WTC11 (cell line): ENCODE results near the gene CLIP3. TPM values are rescaled to one million over a fixed set of nuclear protein-coding genes. Genes with fewer than 3 reads are reported as not detected.

ENCODE experiments used
- ATAC-seq: fragments of 200-7000 bp; cut with Tn5 transposase; 2 replicates; pipeline ENCODE4 v1.10.0; 2021; ENCODE audit warnings: mild to moderate bottlenecking, moderate library complexity
- CTCF ChIA-PET: fragments of 300-600 bp; sonication (Branson Sonifier 250); formaldehyde crosslinking; loops from one replicate; lab custom pipeline; 2021; ENCODE audit warnings: antibody characterized with exemption; lab: Charles Lee
- POLR2A ChIA-PET: fragments of 350-600 bp; sonication (Branson Sonifier 250); formaldehyde crosslinking; loops from one replicate; lab custom pipeline; 2021; ENCODE audit warnings: antibody characterized with exemption; lab: Charles Lee
- DNase-seq: peaks from one replicate; pipeline ENCODE4 v3.0.0; 2021; ENCODE audit warnings: low spot score
- H3K27ac Mint-ChIP-seq: 2 replicates; pipeline ENCODE4 v1.8.0; 2021; ENCODE audit warnings: mixed read lengths
- H3K27me3 Mint-ChIP-seq: 2 replicates; pipeline ENCODE4 v1.8.0; 2021; ENCODE audit warnings: low read depth, mild to moderate bottlenecking, moderate library complexity, mixed read lengths
- H3K36me3 Mint-ChIP-seq: 2 replicates; pipeline ENCODE4 v1.8.0; 2021; ENCODE audit warnings: mixed read lengths
- H3K4me1 Mint-ChIP-seq: 2 replicates; pipeline ENCODE4 v1.8.0; 2022; ENCODE audit warnings: mixed read lengths
- H3K4me3 Mint-ChIP-seq: 2 replicates; pipeline ENCODE4 v1.8.0; 2021; ENCODE audit warnings: mild to moderate bottlenecking, moderate library complexity, mixed read lengths
- H3K9me3 Mint-ChIP-seq: 2 replicates; pipeline ENCODE4 v1.8.0; 2021; ENCODE audit warnings: mixed read lengths
- CBFB ChIP-seq: sonication (generic); formaldehyde crosslinking; IDR thresholded peaks from 2 replicates; pipeline ENCODE4 v1.8.1; 2022; ENCODE audit warnings: mild to moderate bottlenecking, low read depth, missing genetic modification reagents
- ELF4 ChIP-seq: sonication (generic); formaldehyde crosslinking; IDR thresholded peaks from 2 replicates; pipeline ENCODE4 v1.8.1; 2022; ENCODE audit warnings: low read depth, mild to moderate bottlenecking, moderate library complexity, missing genetic modification reagents
- FOXP1 ChIP-seq: sonication (generic); formaldehyde crosslinking; IDR thresholded peaks from 2 replicates; pipeline ENCODE4 v1.8.0; 2022; ENCODE audit warnings: missing genetic modification reagents, mild to moderate bottlenecking, moderate library complexity, borderline replicate concordance
- GABPB1 ChIP-seq: sonication (generic); formaldehyde crosslinking; IDR thresholded peaks from 2 replicates; pipeline ENCODE4 v1.8.1; 2023; ENCODE audit warnings: mild to moderate bottlenecking, missing genetic modification reagents
- GTF2I ChIP-seq: fragments of 250-450 bp; sonication (Bioruptor Pico); conservative IDR thresholded peaks from 2 replicates; pipeline ENCODE4 v1.4.0; 2021; ENCODE audit warnings: mild to moderate bottlenecking
- HMGA2 ChIP-seq: fragments of 250-450 bp; sonication (Bioruptor Pico); IDR thresholded peaks from 2 replicates; pipeline ENCODE4 v1.4.0; 2021; ENCODE audit warnings: mild to moderate bottlenecking, moderate library complexity
- IRF2 ChIP-seq: sonication (generic); formaldehyde crosslinking; IDR thresholded peaks from 2 replicates; pipeline ENCODE4 v1.8.0; 2022; ENCODE audit warnings: low read depth, missing genetic modification reagents, borderline replicate concordance
- MYBL2 ChIP-seq: sonication (generic); formaldehyde crosslinking; IDR thresholded peaks from 2 replicates; pipeline ENCODE4 v1.8.1; 2023; ENCODE audit warnings: mild to moderate bottlenecking, moderate library complexity, missing genetic modification reagents
- NFATC4 ChIP-seq: fragments of 250-450 bp; sonication (Bioruptor Pico); IDR thresholded peaks from 2 replicates; pipeline ENCODE4 v1.9.0; 2021; ENCODE audit warnings: mild to moderate bottlenecking
- NFYB ChIP-seq: sonication (generic); formaldehyde crosslinking; conservative IDR thresholded peaks from 2 replicates; pipeline ENCODE4 v1.8.0; 2022; ENCODE audit warnings: low read depth, missing genetic modification reagents
- NR3C1 ChIP-seq: sonication (generic); formaldehyde crosslinking; conservative IDR thresholded peaks from 2 replicates; pipeline ENCODE4 v1.8.1; 2023; ENCODE audit warnings: low read depth, mild to moderate bottlenecking, missing genetic modification reagents
- RORB ChIP-seq: fragments of 250-450 bp; sonication (Bioruptor Pico); IDR thresholded peaks from 2 replicates; pipeline ENCODE4 v1.9.0; 2021; ENCODE audit warnings: mild to moderate bottlenecking
- ZNF121 ChIP-seq: sonication (generic); formaldehyde crosslinking; IDR thresholded peaks from 2 replicates; pipeline ENCODE4 v1.8.0; 2023; ENCODE audit warnings: missing genetic modification reagents
- ZNF232 ChIP-seq: sonication (generic); formaldehyde crosslinking; IDR thresholded peaks from 2 replicates; pipeline ENCODE4 v1.8.0; 2022; ENCODE audit warnings: mild to moderate bottlenecking, missing genetic modification reagents
- ZNF317 ChIP-seq: sonication (generic); formaldehyde crosslinking; IDR thresholded peaks from 2 replicates; pipeline ENCODE4 v1.8.1; 2023; ENCODE audit warnings: low read depth, mild to moderate bottlenecking, moderate library complexity, missing genetic modification reagents, borderline replicate concordance
- ZNF416 ChIP-seq: fragments of 250-450 bp; sonication (Bioruptor Pico); IDR thresholded peaks from 2 replicates; pipeline ENCODE4 v1.9.0; 2021; ENCODE audit warnings: mild to moderate bottlenecking, inconsistent platforms
- ZNF423 ChIP-seq: fragments of 250-450 bp; sonication (Bioruptor Pico); IDR thresholded peaks from 2 replicates; pipeline ENCODE4 v2.1.2; 2022; ENCODE audit warnings: mild to moderate bottlenecking, moderate library complexity
- total RNA-seq: library from RNA; stranded (reverse); gene quantifications from 3 replicates; pipeline ENCODE4 v1.2.3, GENCODE V29; 2021
- TF ChIP-seq, protein P1 (sequence below): sonication (generic); formaldehyde crosslinking; IDR thresholded peaks from 2 replicates; pipeline ENCODE4 v1.8.1; 2023; ENCODE audit warnings: mild to moderate bottlenecking, moderate library complexity, missing genetic modification reagents
- TF ChIP-seq, protein P2 (sequence below): fragments of 250-450 bp; sonication (Bioruptor Pico); IDR thresholded peaks from 2 replicates; pipeline ENCODE4 v2.1.2; 2022; ENCODE audit warnings: mild to moderate bottlenecking, moderate library complexity
- TF ChIP-seq, protein P3 (sequence below): sonication (generic); formaldehyde crosslinking; IDR thresholded peaks from 2 replicates; pipeline ENCODE4 v1.8.0; 2022; ENCODE audit warnings: mild to moderate bottlenecking, missing genetic modification reagents
- TF ChIP-seq, protein P4 (sequence below): fragments of 250-450 bp; sonication (Bioruptor Pico); IDR thresholded peaks from 2 replicates; pipeline ENCODE4 v1.9.0; 2021; ENCODE audit warnings: mild to moderate bottlenecking
- TF ChIP-seq, protein P5 (sequence below): fragments of 250-450 bp; sonication (Bioruptor Pico); conservative IDR thresholded peaks from 2 replicates; pipeline ENCODE4 v1.9.0; 2021; ENCODE audit warnings: mild to moderate bottlenecking
- TF ChIP-seq, protein P6 (sequence below): sonication (generic); formaldehyde crosslinking; IDR thresholded peaks from 2 replicates; pipeline ENCODE4 v1.8.0; 2023; ENCODE audit warnings: mild to moderate bottlenecking, missing genetic modification reagents

CLIP3 gene
- total RNA-seq, 1 experiment from 2014 or later: 16.2 TPM

DNA sequence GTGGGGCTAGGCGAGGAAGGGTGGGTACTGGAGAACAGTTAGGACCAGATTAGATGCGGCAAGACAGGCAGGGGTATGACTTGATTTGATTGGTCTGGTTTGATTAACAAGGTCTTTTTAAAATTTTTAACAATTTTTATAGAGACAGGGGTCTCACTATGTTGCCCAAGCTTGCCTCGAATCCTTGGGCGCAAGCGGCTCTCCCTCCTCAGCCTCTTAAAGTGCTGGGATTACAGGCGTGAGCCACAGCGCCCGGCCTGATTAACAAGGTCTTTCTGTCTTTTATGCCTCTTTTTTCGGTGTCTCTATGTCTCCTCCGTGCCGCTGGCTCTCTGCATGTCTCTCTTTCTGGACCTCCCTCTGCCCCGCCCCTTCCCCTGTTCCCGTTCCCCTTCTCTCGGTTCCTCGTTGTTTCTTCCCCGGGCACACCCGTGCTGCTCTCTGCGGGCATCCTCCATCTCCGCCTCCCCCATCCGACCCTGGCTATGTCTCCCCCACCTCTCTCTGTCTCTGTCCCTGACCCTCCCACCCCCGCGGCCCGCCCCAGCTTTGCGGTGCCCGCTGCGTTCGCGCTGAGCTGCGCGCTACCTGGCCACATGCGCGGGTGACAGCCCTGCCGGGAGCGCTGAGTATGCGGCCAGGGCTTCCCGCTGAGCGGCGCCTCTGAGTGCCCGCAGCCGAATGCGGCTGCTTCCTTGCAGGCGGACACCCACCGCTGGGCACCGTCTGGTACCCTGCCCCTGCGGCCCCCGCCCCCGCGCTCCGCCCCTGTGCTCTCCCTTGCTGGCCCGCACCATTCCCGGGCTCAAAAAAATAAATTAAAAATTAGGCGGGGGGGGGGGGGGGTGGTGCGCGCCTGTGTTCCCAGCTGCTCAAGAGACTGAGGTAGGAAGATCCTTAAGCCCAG, 45.8 kb downstream of the CLIP3 start:
- CTCF ChIA-PET: interaction anchor here (0.6 to 1.2 kb wide), 4 partner anchors 10 to 64 kb away, joined by 3 to 6 read pairs (median 4); partner anchors contain the start of gene SYNE4
- no peak overlapping the region for H3K27ac Mint-ChIP-seq
- H3K4me3 Mint-ChIP-seq: peak overlapping the region; percentile 83
- H3K27me3 Mint-ChIP-seq: peaks cover 66% of the 10 kb centered on the region
- H3K9me3 Mint-ChIP-seq: peaks cover 5% of the 10 kb centered on the region; the same call in 1 of the 2 replicates
- peaks cover 3% of the 10 kb centered on the region; the same call in 1 of the 2 replicates for H3K4me1 Mint-ChIP-seq
- peak; percentile 61 for DNase-seq
- TF ChIP-seq GTF2I (CRISPR knock-in tag) (no peak), ZNF423 (CRISPR knock-in tag) (peak; percentile 44; the same call in 1 of the 2 replicates), ZNF121 (CRISPR knock-in tag) (0 out of 2 replicates have a peak, but pooled peaks have one; percentile 40), FOXP1 (no peak)
- TF ChIP-seq, protein P1, sequence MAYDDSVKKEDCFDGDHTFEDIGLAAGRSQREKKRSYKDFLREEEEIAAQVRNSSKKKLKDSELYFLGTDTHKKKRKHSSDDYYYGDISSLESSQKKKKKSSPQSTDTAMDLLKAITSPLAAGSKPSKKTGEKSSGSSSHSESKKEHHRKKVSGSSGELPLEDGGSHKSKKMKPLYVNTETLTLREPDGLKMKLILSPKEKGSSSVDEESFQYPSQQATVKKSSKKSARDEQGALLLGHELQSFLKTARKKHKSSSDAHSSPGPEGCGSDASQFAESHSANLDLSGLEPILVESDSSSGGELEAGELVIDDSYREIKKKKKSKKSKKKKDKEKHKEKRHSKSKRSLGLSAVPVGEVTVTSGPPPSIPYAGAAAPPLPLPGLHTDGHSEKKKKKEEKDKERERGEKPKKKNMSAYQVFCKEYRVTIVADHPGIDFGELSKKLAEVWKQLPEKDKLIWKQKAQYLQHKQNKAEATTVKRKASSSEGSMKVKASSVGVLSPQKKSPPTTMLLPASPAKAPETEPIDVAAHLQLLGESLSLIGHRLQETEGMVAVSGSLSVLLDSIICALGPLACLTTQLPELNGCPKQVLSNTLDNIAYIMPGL (CRISPR knock-in tag): 0 out of 2 replicates have a peak, but pooled peaks have one; percentile 23
- TF ChIP-seq, all 79 proteins: peak for 3
- H3K36me3 Mint-ChIP-seq: no peaks in the 10 kb centered on the region
- POLR2A ChIA-PET: interaction anchor here (0.6 kb wide), 1 partner anchor 117 kb away, joined by 3 read pairs; no protein-coding TSS in a partner anchor
- ATAC-seq: peak; percentile 90

DNA sequence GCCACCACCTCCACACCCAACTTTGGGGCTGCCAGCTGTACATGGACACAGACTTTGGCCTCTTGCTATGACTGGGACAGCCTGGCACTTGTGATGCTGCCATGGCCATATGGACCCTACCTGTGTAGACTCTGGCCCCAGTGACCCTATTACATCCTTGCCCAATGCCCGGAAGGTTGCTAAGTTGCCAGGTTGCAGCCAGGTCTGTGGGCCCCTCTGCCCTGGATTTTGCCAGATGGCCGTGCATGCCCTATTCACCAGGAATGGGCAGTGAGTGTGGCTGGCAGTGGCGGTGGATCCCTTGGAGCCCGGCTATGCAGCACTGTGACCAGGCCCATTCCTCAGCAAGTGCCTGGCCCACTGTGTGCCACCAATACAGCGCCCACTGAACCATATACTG, 46.6 kb downstream of the CLIP3 start:
- peaks cover 5% of the 10 kb centered on the region; the same call in 1 of the 2 replicates for H3K9me3 Mint-ChIP-seq
- H3K27ac Mint-ChIP-seq: no peak overlapping the region
- peaks cover 73% of the 10 kb centered on the region for H3K27me3 Mint-ChIP-seq
- ChIA-PET CTCF (no interaction called here), POLR2A (no interaction called here)
- ATAC-seq (no peak), DNase-seq (no peak)
- TF ChIP-seq IRF2 (CRISPR knock-in tag): no peak
- TF ChIP-seq, protein P2, sequence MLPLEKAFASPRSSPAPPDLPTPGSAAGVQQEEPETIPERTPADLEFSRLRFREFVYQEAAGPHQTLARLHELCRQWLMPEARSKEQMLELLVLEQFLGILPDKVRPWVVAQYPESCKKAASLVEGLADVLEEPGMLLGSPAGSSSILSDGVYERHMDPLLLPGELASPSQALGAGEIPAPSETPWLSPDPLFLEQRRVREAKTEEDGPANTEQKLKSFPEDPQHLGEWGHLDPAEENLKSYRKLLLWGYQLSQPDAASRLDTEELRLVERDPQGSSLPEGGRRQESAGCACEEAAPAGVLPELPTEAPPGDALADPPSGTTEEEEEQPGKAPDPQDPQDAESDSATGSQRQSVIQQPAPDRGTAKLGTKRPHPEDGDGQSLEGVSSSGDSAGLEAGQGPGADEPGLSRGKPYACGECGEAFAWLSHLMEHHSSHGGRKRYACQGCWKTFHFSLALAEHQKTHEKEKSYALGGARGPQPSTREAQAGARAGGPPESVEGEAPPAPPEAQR (CRISPR knock-in tag): no peak
- TF ChIP-seq NFYB (CRISPR knock-in tag): no peak
- no peak for TF ChIP-seq MYBL2
- TF ChIP-seq ZNF232 (CRISPR knock-in tag): no peak
- TF ChIP-seq GTF2I (CRISPR knock-in tag): no peak
- no peak for TF ChIP-seq NFATC4 (CRISPR knock-in tag)
- no peak for TF ChIP-seq ELF4
- TF ChIP-seq CBFB (CRISPR knock-in tag): no peak
- TF ChIP-seq, protein P3, sequence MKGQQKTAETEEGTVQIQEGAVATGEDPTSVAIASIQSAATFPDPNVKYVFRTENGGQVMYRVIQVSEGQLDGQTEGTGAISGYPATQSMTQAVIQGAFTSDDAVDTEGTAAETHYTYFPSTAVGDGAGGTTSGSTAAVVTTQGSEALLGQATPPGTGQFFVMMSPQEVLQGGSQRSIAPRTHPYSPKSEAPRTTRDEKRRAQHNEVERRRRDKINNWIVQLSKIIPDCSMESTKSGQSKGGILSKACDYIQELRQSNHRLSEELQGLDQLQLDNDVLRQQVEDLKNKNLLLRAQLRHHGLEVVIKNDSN (CRISPR knock-in tag): no peak
- no peak for TF ChIP-seq ZNF317
- TF ChIP-seq NR3C1 (CRISPR knock-in tag): no peak
- TF ChIP-seq, protein P4, sequence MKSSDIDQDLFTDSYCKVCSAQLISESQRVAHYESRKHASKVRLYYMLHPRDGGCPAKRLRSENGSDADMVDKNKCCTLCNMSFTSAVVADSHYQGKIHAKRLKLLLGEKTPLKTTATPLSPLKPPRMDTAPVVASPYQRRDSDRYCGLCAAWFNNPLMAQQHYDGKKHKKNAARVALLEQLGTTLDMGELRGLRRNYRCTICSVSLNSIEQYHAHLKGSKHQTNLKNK (CRISPR knock-in tag): no peak
- H3K36me3 Mint-ChIP-seq: no peaks in the 10 kb centered on the region
- H3K4me1 Mint-ChIP-seq: peaks cover 3% of the 10 kb centered on the region; the same call in 1 of the 2 replicates
- H3K4me3 Mint-ChIP-seq: peak overlapping the region; percentile 83; the same call in 1 of the 2 replicates

DNA sequence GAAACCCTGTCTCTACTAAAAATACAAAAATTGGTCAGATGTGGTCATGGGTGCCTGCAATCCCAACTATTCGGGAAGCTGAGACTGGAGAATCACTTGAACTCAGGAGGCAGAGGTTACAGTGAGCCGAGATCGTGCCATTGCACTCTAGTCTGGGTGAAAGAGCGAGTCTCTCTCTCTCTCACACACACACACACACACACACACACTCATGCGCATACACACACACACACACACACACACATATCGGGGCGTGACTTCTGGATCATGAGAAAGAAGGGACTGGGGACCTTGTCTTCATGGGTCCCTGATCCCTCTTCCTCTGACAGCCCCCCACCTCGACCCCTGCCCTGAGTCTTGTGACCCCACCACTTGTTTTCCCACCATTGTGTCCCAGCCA, 49.5 kb downstream of the CLIP3 start:
- ChIA-PET CTCF (interaction anchor here (1.4 kb wide), 1 partner anchor 11 kb away, joined by 3 read pairs; no protein-coding TSS in a partner anchor), POLR2A (no interaction called here)
- no peak for DNase-seq
- Mint-ChIP-seq H3K27ac (no peak overlapping the region), H3K9me3 (no peaks in the 10 kb centered on the region), H3K27me3 (peaks cover 63% of the 10 kb centered on the region), H3K36me3 (no peaks in the 10 kb centered on the region), H3K4me3 (no peak overlapping the region), H3K4me1 (peaks cover 13% of the 10 kb centered on the region)
- ATAC-seq: no peak
- TF ChIP-seq, protein P5, sequence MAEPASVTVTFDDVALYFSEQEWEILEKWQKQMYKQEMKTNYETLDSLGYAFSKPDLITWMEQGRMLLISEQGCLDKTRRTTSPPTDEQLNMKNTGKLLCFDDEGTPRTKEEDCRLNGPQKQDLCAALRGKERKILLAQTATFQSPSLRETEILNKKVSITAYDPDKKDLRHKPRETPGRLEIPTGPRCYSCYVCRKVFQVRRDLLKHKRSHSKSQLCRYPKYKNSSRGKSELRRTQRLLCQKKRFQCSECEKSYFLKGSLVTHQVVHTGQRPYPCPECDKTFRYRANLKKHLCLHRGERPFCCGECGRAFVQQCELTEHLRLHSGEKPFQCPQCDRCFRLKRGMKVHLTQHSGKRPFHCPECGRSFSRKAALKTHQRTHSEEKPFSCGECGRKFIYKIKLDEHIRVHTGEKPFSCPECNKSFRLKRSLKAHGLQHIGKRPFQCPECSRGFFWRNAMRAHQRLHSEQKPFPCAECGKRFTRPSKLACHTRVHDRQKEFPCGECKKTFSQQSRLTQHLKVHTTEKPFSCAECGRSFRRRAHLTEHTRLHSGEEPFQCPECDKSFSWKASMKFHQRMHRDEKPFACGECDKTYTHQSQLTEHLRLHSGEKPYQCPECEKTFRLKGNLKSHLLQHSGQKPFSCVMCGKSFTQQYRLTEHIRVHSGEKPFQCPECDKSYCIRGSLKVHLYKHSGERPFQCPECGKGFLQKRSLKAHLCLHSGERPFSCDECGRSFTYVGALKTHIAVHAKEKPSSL (CRISPR knock-in tag): no peak
- TF ChIP-seq ZNF416 (CRISPR knock-in tag): no peak
- TF ChIP-seq, protein P6, sequence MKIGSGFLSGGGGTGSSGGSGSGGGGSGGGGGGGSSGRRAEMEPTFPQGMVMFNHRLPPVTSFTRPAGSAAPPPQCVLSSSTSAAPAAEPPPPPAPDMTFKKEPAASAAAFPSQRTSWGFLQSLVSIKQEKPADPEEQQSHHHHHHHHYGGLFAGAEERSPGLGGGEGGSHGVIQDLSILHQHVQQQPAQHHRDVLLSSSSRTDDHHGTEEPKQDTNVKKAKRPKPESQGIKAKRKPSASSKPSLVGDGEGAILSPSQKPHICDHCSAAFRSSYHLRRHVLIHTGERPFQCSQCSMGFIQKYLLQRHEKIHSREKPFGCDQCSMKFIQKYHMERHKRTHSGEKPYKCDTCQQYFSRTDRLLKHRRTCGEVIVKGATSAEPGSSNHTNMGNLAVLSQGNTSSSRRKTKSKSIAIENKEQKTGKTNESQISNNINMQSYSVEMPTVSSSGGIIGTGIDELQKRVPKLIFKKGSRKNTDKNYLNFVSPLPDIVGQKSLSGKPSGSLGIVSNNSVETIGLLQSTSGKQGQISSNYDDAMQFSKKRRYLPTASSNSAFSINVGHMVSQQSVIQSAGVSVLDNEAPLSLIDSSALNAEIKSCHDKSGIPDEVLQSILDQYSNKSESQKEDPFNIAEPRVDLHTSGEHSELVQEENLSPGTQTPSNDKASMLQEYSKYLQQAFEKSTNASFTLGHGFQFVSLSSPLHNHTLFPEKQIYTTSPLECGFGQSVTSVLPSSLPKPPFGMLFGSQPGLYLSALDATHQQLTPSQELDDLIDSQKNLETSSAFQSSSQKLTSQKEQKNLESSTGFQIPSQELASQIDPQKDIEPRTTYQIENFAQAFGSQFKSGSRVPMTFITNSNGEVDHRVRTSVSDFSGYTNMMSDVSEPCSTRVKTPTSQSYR (CRISPR knock-in tag): no peak
- no peak for TF ChIP-seq GABPB1 (CRISPR knock-in tag)
- TF ChIP-seq HMGA2 (CRISPR knock-in tag): no peak
- TF ChIP-seq RORB (CRISPR knock-in tag): no peak
